ENCODE results near the gene FOXP1. TPM values are rescaled to one million over a fixed set of nuclear protein-coding genes. Genes with fewer than 3 reads are reported as not detected.

The FOXP1 gene
- total RNA-seq, 1 experiment from 2014 or later: 2.9 TPM

DNA sequence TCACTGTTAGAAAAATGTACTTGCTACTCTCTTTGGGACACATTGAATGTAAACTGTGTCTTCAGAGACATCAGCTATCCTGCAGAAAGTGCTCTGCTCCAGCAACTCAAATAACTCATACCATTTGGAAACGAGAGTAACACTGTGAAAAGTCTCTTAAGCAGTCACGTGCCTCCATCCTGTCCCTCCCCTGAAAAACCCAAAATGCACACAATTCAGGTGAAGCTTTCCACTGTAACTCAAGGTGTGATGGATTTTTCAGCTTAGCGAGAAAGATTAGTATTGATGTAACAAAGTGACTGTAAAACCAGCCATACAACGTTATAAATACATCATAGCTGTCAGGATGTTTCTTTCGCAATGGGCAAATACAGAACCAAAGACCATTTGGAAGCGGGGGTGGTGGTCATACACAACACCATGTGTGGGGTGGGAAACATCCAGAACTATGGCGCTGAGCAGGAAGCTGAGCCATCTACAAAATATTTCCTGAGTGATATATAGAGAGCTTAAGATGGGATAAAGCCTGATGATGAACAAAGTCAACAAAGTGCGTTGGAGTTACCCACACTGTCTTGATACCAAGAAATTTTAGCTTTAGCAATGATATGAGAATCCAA lies 332.3 kb downstream of the FOXP1 start:
- CTCF ChIA-PET: no interaction called here
- intact Hi-C loops (cut with micrococcal nuclease; ENCODE audit: unreplicated experiment): no loop called here
- no peaks in the 10 kb centered on the region for H3K4me1 ChIP-seq (ENCODE audit: control insufficient read depth, insufficient read depth, low read length)

GRCh38 chr3:71250026-71250425 lies 333.5 kb downstream of the FOXP1 start:
- BruUV-seq (replicated peaks): no TSS peak
- Histone ChIP-seq H3K27ac (ENCODE audit: low read length) (no peak overlapping the region), H3K9me3 (ENCODE audit: control insufficient read depth, insufficient read depth, low read depth, low read length) (no peaks in the 10 kb centered on the region), H3K36me3 (ENCODE audit: control insufficient read depth, insufficient read depth, low read length) (no peaks in the 10 kb centered on the region), H3K27me3 (ENCODE audit: control insufficient read depth, insufficient read depth, low read length) (no peaks in the 10 kb centered on the region), H3K4me3 (ENCODE audit: low read depth in 2 of 2, low read length in 2 of 2) (no peak overlapping the region), H3K4me1 (ENCODE audit: control insufficient read depth, insufficient read depth, low read length) (no peaks in the 10 kb centered on the region)
- DNase-seq (ENCODE audit: low read depth, low spot score): no peak
- intact Hi-C loops (cut with micrococcal nuclease; ENCODE audit: unreplicated experiment): no loop called here
- TF ChIP-seq POLR2AphosphoS5 (IDR thresholded peaks at IDR 0.05; ENCODE audit: low read depth, low read length): no peak
- TF ChIP-seq TCF7L2 (IDR thresholded peaks at IDR 0.05; ENCODE audit: low read depth, low read length): no peak
- TF ChIP-seq, protein P1, sequence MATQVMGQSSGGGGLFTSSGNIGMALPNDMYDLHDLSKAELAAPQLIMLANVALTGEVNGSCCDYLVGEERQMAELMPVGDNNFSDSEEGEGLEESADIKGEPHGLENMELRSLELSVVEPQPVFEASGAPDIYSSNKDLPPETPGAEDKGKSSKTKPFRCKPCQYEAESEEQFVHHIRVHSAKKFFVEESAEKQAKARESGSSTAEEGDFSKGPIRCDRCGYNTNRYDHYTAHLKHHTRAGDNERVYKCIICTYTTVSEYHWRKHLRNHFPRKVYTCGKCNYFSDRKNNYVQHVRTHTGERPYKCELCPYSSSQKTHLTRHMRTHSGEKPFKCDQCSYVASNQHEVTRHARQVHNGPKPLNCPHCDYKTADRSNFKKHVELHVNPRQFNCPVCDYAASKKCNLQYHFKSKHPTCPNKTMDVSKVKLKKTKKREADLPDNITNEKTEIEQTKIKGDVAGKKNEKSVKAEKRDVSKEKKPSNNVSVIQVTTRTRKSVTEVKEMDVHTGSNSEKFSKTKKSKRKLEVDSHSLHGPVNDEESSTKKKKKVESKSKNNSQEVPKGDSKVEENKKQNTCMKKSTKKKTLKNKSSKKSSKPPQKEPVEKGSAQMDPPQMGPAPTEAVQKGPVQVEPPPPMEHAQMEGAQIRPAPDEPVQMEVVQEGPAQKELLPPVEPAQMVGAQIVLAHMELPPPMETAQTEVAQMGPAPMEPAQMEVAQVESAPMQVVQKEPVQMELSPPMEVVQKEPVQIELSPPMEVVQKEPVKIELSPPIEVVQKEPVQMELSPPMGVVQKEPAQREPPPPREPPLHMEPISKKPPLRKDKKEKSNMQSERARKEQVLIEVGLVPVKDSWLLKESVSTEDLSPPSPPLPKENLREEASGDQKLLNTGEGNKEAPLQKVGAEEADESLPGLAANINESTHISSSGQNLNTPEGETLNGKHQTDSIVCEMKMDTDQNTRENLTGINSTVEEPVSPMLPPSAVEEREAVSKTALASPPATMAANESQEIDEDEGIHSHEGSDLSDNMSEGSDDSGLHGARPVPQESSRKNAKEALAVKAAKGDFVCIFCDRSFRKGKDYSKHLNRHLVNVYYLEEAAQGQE (IDR thresholded peaks at IDR 0.05; ENCODE audit: insufficient read depth in 1 of 2, low read depth in 2 of 2, low read length in 1 of 2): no peak
- TF ChIP-seq SIN3A (IDR thresholded peaks at IDR 0.05; ENCODE audit: borderline replicate concordance, insufficient read depth, low read depth, low read length): no peak
- no peak for TF ChIP-seq CTCF (IDR thresholded peaks at IDR 0.05)
- in situ Hi-C loops (cut with HindIII; ENCODE audit: low pct_unique_long_range_greater_than_20kb, low sequenced_read_pairs): no loop called here
- ChIA-PET CTCF (no interaction called here), POLR2A (no interaction called here)
- no peak for ATAC-seq

More for the DNA sequence above, 332.3 kb downstream of the FOXP1 start:
- Histone ChIP-seq H3K9me3 (ENCODE audit: control insufficient read depth, insufficient read depth, low read depth, low read length) (no peaks in the 10 kb centered on the region), H3K36me3 (ENCODE audit: control insufficient read depth, insufficient read depth, low read length) (no peaks in the 10 kb centered on the region), H3K27me3 (ENCODE audit: control insufficient read depth, insufficient read depth, low read length) (no peaks in the 10 kb centered on the region), H3K4me3 (ENCODE audit: low read depth in 2 of 2, low read length in 2 of 2) (no peak overlapping the region), H3K27ac (ENCODE audit: low read length) (no peak overlapping the region)
- no peak for ATAC-seq
- no TSS peak for BruUV-seq (replicated peaks)
- no peak for DNase-seq (ENCODE audit: low read depth, low spot score)
- POLR2A ChIA-PET: interaction anchor here (0.5 to 0.6 kb wide), 2 partner anchors 150 to 933 kb away, joined by 3 to 8 read pairs; no protein-coding TSS in a partner anchor
- no peak for TF ChIP-seq CTCF (IDR thresholded peaks at IDR 0.05)
- TF ChIP-seq SIN3A (IDR thresholded peaks at IDR 0.05; ENCODE audit: borderline replicate concordance, insufficient read depth, low read depth, low read length): no peak
- TF ChIP-seq, protein P1 (IDR thresholded peaks at IDR 0.05; ENCODE audit: insufficient read depth in 1 of 2, low read depth in 2 of 2, low read length in 1 of 2): no peak
- TF ChIP-seq TCF7L2 (IDR thresholded peaks at IDR 0.05; ENCODE audit: low read depth, low read length): no peak
- TF ChIP-seq POLR2AphosphoS5 (IDR thresholded peaks at IDR 0.05; ENCODE audit: low read depth, low read length): no peak
- in situ Hi-C loops (cut with HindIII; ENCODE audit: low pct_unique_long_range_greater_than_20kb, low sequenced_read_pairs): no loop called here

All from Panc1 (cell line).